Neural cell (in vitro differentiated cells): ENCODE data around the gene HDDC3. TPM values are rescaled to one million over a fixed set of nuclear protein-coding genes. Genes with fewer than 3 reads are reported as not detected.

ENCODE experiments used
- H2AFZ ChIP-seq: fragments of 200-600, 300-800 bp; sonication (generic), shearing (Covaris generic); 2 replicates; pipeline ENCODE4 v1.6.0; 2014; ENCODE audit warnings: low read depth, mild to moderate bottlenecking, antibody characterized with exemption, low read length, moderate library complexity
- H3F3A ChIP-seq: fragments of 200-600 bp; shearing (Covaris generic); 2 replicates; pipeline ENCODE4 v1.6.1; 2016; ENCODE audit warnings: mild to moderate bottlenecking, moderate library complexity, mixed read lengths, antibody characterized with exemption, low read length; ENCODE audit not compliant: insufficient read depth, poor library complexity, severe bottlenecking
- H3K27ac ChIP-seq: fragments of 200-600, 300-800 bp; sonication (generic), shearing (Covaris generic); 2 replicates; pipeline ENCODE4 v1.5.1; 2014; ENCODE audit warnings: mild to moderate bottlenecking, low read length, moderate library complexity
- H3K27me3 ChIP-seq: fragments of 300-800, 200-600 bp; sonication (generic), shearing (Covaris generic); 2 replicates; pipeline ENCODE4 v1.6.0; 2014; ENCODE audit warnings: mild to moderate bottlenecking, low read depth, low read length, moderate library complexity; ENCODE audit not compliant: insufficient read depth
- H3K36me3 ChIP-seq: fragments of 300-800, 200-600 bp; sonication (generic), shearing (Covaris generic); 2 replicates; pipeline ENCODE4 v1.5.1; 2014; ENCODE audit warnings: mild to moderate bottlenecking, antibody characterized with exemption, low read length, moderate library complexity; ENCODE audit not compliant: insufficient read depth
- H3K4me2 ChIP-seq: fragments of 300-800, 200-600 bp; sonication (generic), shearing (Covaris generic); 2 replicates; pipeline ENCODE4 v1.6.0; 2014; ENCODE audit warnings: mild to moderate bottlenecking, low read length
- H3K4me3 ChIP-seq: fragments of 300-800, 200-600 bp; sonication (generic), shearing (Covaris generic); 2 replicates; pipeline ENCODE4 v1.5.1; 2014; ENCODE audit warnings: mild to moderate bottlenecking, low read length, moderate library complexity
- H3K79me2 ChIP-seq: fragments of 200-600 bp; shearing (Covaris generic); replicated peaks from 2 replicates; pipeline ENCODE4 v1.6.0; 2014; ENCODE audit warnings: mild to moderate bottlenecking, low read length, moderate library complexity; ENCODE audit not compliant: insufficient read depth
- H3K9ac ChIP-seq: fragments of 300-800, 200-600 bp; sonication (generic), shearing (Covaris generic); 2 replicates; pipeline ENCODE4 v1.6.1; 2016; ENCODE audit warnings: mild to moderate bottlenecking, low read length, mixed read lengths
- H3K9me2 ChIP-seq: fragments of 200-600 bp; shearing (Covaris generic); 2 replicates; pipeline ENCODE4 v1.6.1; 2016; ENCODE audit warnings: mild to moderate bottlenecking, low read length, mixed read lengths; ENCODE audit not compliant: insufficient read depth
- H3K9me3 ChIP-seq: fragments of 200-600, 300-800 bp; sonication (generic), shearing (Covaris generic); 2 replicates; pipeline ENCODE4 v1.6.1; 2016; ENCODE audit warnings: mild to moderate bottlenecking, mixed run types, low read length, moderate library complexity, mixed read lengths
- H4K20me1 ChIP-seq: fragments of 200-600 bp; shearing (Covaris generic); 2 replicates; pipeline ENCODE4 v1.6.1; 2016; ENCODE audit warnings: mild to moderate bottlenecking, mixed run types; ENCODE audit not compliant: insufficient read depth
- EP300 ChIP-seq: fragments of 450-650 bp; conservative IDR thresholded peaks from 2 replicates; pipeline ENCODE4 v1.6.1; 2014; ENCODE audit warnings: antibody characterized with exemption, mild to moderate bottlenecking, moderate library complexity; ENCODE audit not compliant: poor library complexity, severe bottlenecking
- EZH2 ChIP-seq: fragments of 200-600, 300-800 bp; shearing (Covaris generic), sonication (generic); IDR thresholded peaks from 2 replicates; pipeline ENCODE4 v1.6.1; 2014; ENCODE audit warnings: antibody characterized with exemption, low read length, borderline replicate concordance, mild to moderate bottlenecking; ENCODE audit not compliant: insufficient read depth, poor library complexity, severe bottlenecking
- MXI1 ChIP-seq: fragments of 450-650 bp; conservative IDR thresholded peaks from 2 replicates; pipeline ENCODE4 v1.6.1; 2014; ENCODE audit warnings: antibody characterized with exemption, mild to moderate bottlenecking; ENCODE audit not compliant: poor library complexity, severe bottlenecking
- POLR2AphosphoS5 ChIP-seq: IDR thresholded peaks from 2 replicates; pipeline ENCODE4 v1.6.1; 2012
- RAD21 ChIP-seq: fragments of 450-650 bp; conservative IDR thresholded peaks from 2 replicates; pipeline ENCODE4 v1.6.1; 2014; ENCODE audit warnings: antibody characterized with exemption, mild to moderate bottlenecking, moderate library complexity
- REST ChIP-seq: IDR thresholded peaks from 2 replicates; pipeline ENCODE4 v1.6.1; 2012; ENCODE audit warnings: borderline replicate concordance
- SMC3 ChIP-seq: fragments of 450-650 bp; conservative IDR thresholded peaks from 2 replicates; pipeline ENCODE4 v1.6.1; 2014; ENCODE audit warnings: antibody characterized with exemption, mild to moderate bottlenecking, moderate library complexity; ENCODE audit not compliant: poor library complexity
- TAF1 ChIP-seq: IDR thresholded peaks from 2 replicates; pipeline ENCODE4 v1.6.1; 2012; ENCODE audit warnings: low read depth
- polyA plus RNA-seq: library from polyadenylated mRNA; depleted of rRNA; stranded (reverse); fragments of >200 nt; gene quantifications from 2 replicates; pipeline ENCODE4 v1.2.3, GENCODE V29; 2014
- TF ChIP-seq, protein P1 (sequence below): fragments of 450-650 bp; IDR thresholded peaks from 2 replicates; pipeline ENCODE4 v1.5.1; 2014; ENCODE audit warnings: antibody characterized with exemption, mild to moderate bottlenecking, moderate library complexity; ENCODE audit not compliant: poor library complexity, severe bottlenecking

The HDDC3 gene
- polyA plus RNA-seq, 1 donor from 2014 or later: 20.1 TPM

- no peaks in the 10 kb centered on the region for H3K9me2 ChIP-seq
- no peaks in the 10 kb centered on the region for H3K9me3 ChIP-seq
- H4K20me1 ChIP-seq: no peaks in the 10 kb centered on the region
- H3K27ac ChIP-seq: no peak overlapping the region
- TF ChIP-seq, protein P1, sequence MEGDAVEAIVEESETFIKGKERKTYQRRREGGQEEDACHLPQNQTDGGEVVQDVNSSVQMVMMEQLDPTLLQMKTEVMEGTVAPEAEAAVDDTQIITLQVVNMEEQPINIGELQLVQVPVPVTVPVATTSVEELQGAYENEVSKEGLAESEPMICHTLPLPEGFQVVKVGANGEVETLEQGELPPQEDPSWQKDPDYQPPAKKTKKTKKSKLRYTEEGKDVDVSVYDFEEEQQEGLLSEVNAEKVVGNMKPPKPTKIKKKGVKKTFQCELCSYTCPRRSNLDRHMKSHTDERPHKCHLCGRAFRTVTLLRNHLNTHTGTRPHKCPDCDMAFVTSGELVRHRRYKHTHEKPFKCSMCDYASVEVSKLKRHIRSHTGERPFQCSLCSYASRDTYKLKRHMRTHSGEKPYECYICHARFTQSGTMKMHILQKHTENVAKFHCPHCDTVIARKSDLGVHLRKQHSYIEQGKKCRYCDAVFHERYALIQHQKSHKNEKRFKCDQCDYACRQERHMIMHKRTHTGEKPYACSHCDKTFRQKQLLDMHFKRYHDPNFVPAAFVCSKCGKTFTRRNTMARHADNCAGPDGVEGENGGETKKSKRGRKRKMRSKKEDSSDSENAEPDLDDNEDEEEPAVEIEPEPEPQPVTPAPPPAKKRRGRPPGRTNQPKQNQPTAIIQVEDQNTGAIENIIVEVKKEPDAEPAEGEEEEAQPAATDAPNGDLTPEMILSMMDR: peak; percentile 43
- TF ChIP-seq SMC3: no peak
- no peak for TF ChIP-seq EZH2
- no peak for TF ChIP-seq RAD21
- TF ChIP-seq POLR2AphosphoS5: no peak
- no peak for TF ChIP-seq EP300
- H2AFZ ChIP-seq: no peak overlapping the region
- H3K36me3 ChIP-seq: no peaks in the 10 kb centered on the region
- no peaks in the 10 kb centered on the region for H3K27me3 ChIP-seq
- H3F3A ChIP-seq: no peaks in the 10 kb centered on the region
- no peak overlapping the region for H3K4me2 ChIP-seq
- H3K9ac ChIP-seq: no peak overlapping the region
- H3K79me2 ChIP-seq: no peaks in the 10 kb centered on the region
- H3K4me3 ChIP-seq: no peak overlapping the region
These were observed 36.7 kb downstream of the HDDC3 start for GRCh38 chr15:90895571-90896117.

DNA sequence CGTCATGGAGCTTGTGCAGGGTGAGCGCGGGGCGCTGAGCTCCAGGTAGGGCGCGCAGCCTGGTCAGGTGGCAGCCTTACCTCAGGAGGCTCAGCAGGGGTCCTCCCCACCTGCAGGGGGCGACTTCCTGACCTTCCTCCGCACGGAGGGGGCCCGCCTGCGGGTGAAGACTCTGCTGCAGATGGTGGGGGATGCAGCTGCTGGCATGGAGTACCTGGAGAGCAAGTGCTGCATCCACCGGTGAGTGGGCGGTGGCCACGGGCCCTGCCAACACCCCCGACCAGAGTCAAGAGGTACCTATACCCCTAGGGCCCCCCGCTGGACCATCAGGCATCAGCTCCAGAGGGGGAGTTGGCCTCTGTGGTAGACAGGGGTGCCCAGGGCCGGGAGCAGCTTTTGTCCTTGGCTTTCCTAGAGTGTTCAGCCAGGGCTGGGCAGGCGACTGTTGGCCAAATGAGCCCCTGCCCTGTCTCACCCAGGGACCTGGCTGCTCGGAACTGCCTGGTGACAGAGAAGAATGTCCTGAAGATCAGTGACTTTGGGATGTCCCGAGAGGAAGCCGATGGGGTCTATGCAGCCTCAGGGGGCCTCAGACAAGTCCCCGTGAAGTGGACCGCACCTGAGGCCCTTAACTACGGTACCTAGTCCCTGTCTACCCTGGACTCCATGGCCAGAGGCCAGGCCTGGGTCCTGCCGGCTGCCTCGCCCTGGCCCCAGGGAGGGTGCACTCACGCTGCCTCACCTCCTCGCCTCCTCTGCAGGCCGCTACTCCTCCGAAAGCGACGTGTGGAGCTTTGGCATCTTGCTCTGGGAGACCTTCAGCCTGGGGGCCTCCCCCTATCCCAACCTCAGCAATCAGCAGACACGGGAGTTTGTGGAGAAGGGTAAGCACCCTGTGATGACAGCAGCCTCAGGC lies 38.9 kb downstream of the HDDC3 start:
- Histone ChIP-seq H3K9me2 (no peaks in the 10 kb centered on the region), H3K9ac (no peak overlapping the region), H3F3A (no peaks in the 10 kb centered on the region), H2AFZ (no peak overlapping the region), H3K4me2 (no peak overlapping the region), H4K20me1 (no peaks in the 10 kb centered on the region), H3K4me3 (no peak overlapping the region), H3K9me3 (no peaks in the 10 kb centered on the region), H3K27me3 (no peaks in the 10 kb centered on the region), H3K79me2 (no peaks in the 10 kb centered on the region), H3K27ac (no peak overlapping the region), H3K36me3 (no peaks in the 10 kb centered on the region)
- TF ChIP-seq REST (no peak), RAD21 (no peak), SMC3 (no peak), EZH2 (no peak), MXI1 (no peak), TAF1 (no peak), POLR2AphosphoS5 (no peak), EP300 (no peak)
- TF ChIP-seq, protein P1: no peak
